Fibroblast of skin of back (primary cell): ENCODE data around the gene USP4.
"Not testable (repeated sequence)": the region's sequence is repeated elsewhere in the genome, so short reads cannot be mapped to it uniquely, and the experiment has no call there.

Experiments
- DNase-seq: peaks from one replicate; pipeline ENCODE4 v3.0.0-alpha.2; 2013

USP4 gene

DNA sequence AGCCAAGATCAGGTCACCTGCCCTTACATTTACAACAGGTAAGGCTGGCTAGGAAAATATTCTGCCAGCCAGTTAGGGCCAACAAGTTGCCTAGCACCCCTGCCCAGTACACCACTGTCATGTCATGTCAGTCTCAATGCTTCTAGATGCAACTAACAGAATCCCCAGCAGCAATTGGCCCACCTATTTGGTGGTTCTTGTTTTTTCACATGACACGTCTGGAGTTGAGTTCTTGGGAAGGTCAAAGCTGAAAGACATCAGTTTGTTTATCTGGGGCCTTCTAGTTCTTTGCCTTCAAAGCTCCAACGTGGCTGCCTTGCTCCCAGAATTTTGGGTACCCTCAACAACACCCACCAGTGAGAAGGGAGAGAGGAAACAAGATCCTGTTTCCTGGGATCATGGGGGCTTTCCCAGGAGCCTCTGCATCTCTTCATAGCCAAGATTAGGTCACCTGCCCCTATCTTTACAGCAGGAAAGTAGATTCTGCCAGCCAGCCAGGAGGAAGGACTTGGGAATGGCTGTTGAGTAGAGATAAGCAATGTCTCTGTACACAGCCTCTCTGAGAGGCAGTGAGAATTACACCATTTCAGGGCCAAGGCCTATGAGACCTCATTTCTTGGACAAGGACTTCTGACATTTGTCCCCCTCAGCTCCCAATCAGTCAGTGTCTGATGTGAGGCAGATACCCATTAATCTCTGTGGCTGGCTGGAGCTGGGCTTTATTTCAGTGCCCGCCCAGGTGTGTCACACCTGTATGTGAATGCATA lies 9.7 kb upstream of the USP4 start:
- DNase-seq: no peak

DNA sequence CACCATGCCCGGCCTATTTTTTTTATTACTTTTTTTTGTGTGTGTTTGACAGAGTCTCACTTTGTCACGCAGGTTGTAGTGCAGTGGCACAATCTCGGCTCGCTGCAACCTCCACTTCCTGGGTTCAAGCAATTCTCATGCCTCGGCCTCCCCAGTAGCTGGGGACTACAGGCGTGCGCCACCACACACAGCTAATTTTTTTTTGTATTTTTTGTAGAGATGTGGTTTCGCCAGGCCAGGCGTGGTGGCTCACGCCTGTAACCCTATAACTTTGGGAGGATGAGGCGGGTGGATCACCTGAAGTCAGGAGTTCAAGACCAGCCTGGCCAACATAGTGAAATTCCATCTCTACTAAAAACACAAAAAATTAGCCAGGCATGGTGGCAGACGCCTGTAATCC lies 8.5 kb upstream of the USP4 start:
- not testable (repeated sequence) for DNase-seq

DNA sequence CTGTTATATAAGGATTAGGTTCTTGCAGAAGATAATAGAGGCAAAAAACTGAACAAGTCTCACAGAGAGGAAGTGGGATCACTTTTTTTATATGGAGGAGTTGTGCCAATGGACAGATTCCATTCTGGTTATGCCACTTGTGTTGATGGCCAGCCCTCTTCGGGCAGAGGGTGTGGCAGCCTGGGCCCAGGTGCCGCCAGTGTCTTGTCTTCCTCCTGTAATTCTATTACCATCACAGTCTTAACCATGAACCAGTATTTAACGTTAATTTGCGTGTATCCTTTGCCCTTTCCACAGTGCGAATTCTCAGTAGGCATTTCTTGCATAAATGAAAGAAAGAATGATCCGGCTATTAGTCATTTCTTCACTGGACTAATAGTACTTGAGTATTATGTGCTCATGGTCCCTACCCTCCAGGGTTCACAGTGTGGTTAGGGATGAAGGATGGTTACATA lies 7.0 kb upstream of the USP4 start:
- peak; percentile 45 for DNase-seq

DNA sequence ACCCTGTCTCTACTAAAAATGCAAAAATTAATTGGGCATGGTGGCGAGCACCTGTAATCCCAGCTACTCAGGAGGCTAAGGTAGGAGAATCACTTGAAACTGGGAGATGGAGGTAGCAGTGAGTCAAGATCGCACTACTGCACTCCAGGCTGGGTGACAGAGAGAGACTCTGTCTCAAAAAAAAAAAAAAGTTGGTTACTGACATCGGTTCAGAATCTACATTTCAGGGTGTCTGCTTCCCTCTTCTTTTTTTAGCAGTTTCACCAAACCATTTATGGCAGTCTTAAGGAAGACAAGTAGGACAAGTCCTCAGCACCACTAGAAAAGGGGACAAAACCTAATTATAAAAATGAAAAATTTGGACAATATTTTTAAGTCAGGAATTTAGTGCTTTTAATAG lies 3.3 kb upstream of the USP4 start:
- no peak for DNase-seq

DNA sequence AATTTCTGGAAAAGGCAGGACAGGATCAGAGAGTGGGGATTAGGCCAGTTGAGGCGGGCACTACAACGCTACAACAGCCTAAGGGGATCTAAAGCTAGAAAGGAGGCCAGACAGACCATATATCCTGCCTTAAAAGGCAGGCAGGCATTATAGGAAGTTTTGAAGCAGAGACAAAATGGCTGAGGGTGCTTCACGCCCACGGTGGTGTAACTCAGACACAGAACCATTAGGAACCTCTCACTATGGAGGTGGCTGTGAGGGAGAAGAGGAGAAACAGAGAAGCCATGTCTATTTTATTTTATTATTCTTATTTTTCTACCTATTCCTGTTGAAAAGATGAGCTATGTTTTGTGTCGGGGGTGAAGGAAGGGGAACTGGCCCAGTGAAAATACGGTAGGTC lies 2.1 kb upstream of the USP4 start:
- no peak for DNase-seq

DNA sequence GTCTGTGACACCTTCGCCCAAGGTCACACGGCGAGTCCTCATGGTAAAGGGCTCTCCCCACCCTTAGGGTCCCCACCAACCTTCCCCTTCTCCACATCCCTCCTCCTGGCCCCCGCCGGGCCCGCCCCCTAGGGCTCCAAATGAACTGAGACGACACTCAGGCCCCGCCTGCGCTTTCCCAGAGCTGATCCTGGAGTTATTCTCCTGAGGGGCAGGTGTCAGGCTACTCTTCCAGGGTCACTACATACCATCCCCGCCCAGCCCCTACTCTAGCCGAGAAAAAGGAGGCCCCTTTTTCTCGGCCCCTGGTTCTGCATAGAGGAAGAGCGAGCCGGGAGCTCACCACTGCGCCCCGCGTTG lies 292 bp downstream of the USP4 start:
- no peak for DNase-seq

DNA sequence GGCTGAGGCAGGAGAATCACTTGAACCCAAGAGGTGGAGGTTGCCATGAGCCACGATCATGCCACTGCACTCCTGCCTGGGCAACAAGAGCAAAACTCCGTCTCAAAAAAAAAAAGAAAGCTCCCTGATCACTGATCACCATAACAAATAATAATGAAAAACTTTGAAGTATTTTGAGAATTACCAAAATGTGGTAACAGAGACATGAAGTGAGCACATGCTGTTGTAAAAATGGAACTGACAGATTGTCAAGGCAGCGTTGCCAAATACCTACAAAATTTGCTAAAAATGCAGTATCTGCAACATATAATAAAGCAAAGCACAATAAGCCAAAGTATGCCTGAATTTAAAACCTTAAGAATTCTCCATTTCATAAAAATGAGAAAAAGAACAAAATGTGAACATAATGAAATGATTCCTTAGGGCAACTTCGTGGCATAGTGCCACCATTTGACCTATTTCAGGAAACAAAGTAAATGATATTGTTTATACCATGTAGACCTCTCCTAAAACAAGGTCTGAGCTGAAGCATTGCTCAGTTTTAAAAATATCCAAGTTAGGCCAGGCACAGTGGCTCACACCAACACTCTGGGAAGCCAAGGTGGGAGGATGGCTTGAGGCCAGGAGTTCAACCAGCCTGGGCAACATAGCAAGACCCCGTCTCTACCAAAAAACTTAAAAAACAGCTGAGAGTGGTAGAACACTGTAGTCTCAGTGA lies 5.8 kb downstream of the USP4 start:
- no peak for DNase-seq

DNA sequence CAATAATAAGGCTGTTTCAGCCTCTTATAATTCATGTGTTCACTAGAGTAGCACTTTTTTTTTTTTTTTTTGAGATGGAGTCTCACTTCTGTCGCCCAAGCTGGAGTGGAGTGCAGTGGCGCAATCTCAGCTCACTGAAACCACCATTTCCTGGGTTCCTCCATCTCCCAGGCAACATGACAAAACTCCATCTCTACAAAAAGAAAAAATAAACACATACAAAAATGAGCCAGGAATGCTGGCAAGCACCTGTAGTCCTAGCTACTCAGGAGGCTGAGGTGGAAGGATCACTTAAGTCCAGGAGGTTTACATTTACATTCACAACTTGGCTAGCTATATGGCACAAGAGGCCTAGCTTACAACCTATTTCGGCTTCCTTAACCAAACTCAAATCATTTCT lies 6.8 kb downstream of the USP4 start:
- no peak for DNase-seq

DNA sequence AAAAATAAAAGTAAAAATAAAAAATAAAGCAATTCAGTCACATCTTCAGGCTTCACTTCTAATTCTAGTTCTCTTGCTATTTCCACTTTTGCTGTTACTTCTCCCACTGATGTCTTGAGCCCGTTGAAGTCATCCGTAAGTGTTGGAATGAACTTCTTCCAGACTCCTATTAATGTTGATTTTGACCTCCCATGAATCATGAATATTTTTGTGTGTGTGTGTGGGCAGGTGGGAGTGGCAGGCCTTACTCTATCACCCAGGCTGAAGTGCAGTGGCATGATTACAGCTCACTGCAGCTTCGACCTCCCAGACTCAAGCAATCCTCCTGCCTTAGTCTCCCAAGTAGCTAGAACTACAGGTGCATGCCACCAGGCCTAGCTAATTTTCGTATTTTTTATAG lies 10.7 kb downstream of the USP4 start:
- no peak for DNase-seq

DNA sequence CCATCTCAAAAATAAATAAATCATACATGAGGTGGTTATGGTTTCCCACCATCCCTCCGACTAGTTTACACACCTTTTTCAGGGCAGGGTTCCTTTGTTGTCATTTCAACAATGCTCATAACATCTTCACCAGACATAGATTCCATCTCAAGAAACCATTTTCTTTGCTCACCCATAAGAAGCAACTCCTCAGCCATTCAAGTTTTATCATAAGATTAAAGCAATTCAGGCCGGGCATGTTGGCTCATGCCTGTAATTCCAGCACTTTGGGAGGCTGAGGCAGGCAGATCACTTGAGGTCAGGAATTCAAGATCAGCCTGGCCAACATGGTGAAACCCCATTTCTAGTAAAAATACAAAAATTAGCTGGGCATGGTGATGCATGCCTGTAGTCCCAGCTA lies 11.5 kb downstream of the USP4 start:
- not testable (repeated sequence) for DNase-seq

DNA sequence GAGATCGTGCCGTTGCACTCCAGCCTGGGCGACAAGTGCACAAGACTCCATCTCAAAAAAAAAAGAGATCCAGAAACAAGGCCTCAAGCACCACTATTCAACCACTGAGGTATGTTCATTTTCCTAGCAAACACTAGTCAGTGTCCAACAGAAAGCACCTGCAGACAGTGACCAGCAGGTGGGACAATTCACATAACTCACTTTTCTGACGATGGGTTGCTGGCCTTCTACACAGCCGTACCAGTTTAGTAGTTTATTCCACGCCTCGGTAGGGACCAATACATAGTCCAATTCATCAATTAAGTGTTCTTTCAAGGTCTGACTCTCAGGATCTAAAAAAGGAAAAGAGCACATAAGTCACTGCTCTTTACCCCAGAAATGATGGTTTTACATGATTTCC lies 12.4 kb downstream of the USP4 start:
- DNase-seq: no peak

DNA sequence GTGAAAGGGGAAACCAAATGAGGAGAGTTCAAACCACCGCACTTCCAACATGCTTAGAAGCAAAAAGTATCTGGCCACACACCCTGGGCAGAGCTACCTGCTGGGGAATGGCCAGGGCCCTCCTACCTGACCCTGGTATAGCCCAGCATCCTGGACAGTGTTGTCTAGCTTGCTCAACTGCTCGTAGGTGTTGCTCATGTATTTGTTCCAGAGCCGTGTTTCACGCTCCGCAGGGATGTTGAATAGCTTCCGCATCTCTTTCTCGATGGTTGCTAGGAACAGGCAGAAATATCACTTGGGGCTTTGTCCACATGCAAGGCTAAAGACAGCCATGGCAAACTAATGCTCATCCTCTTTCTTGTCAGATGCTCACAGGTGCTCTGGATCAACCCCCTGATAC lies 15.1 kb downstream of the USP4 start:
- no peak for DNase-seq

DNA sequence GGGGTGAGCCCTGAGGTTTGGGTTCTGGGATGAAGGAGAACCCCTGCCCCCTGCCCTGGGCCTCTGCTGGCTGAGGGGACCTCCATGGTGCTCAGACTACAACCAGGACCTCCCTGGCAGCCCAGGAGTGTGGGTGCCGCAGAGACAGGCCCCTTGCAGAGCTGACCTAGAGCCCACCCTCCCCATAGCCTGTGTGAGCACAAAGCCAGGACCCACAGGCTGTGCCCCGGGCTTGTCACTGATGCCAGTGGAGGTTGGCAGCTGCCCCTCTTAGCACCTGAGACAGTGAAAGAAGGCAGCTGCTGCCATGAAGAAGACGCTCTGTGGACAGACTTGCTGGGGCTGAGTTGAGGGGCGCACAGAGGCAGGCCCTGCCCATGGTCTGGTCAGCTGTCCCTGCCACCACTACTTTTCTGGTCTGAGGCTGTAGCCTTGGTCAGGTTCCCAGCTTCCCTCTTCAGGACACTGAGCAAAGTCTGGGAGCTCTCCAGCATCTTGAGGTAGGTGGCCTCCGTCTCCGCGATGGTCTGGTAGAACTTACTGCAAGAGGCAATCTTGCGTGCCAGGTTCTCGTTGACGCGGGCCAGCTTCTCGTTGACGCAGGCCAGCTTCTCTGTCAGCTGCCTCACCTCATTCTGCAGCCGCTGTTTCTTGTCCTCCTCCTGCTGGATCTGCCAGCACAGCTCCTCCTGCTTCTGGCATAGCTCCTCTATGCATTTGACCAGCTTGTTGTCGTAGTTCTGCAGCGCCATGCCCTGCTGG lies 23.0 kb downstream of the USP4 start:
- DNase-seq: no peak

DNA sequence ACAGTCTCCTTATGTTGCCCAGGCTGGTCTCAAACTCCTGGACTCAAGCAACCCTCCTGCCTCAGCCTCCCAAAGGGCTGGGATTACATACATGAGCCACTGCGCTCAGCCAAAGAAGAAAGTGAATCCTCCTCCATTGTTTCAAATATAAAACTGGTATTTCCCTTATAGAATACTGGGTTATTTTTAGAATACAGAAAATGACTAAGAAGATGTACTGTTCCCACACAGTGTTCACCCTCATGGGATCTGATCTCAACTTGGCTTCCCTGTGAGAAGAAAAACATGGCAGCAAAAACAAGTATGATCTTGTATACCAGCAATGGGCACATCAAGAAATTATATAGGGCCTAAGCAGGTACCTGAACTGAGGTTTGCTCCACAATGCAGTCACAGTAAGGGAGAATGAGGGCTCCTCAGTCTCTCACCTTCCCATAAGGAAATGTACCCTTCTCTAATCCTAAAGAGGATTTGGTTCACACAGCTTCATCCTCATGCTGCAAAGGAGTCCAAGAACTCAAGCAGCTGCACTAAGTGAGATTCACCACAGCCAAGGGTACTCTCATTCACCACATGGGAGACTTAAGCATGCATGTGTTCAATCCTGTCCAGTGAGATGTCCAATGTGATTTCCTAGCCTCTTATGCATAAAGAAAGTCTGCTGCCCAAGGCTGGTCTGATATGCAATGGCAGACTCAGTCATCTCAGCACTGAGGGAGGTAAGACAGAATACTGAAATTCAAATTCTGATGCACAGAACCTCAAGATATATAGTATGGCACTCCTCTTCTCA lies 25.8 kb downstream of the USP4 start:
- DNase-seq: peak; percentile 72

DNA sequence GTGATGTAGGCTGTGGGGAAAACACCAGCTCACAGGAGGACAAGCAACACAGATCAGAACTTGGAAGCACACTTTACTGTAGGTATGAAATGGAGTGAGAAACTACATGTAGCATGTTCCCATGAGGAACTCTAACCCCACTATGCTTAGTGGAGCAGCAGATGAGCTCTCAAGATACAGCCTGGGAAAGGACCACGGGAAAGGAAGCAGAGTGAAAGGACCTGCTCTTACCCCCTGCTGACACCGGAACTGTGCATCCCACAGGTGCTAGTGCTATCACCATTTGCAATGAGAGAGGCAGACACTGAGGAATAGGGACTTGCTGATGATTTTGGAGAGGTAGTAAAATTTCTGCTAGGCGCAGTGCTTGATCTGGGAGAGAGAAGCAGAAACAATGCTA lies 28.6 kb downstream of the USP4 start:
- DNase-seq: no peak

DNA sequence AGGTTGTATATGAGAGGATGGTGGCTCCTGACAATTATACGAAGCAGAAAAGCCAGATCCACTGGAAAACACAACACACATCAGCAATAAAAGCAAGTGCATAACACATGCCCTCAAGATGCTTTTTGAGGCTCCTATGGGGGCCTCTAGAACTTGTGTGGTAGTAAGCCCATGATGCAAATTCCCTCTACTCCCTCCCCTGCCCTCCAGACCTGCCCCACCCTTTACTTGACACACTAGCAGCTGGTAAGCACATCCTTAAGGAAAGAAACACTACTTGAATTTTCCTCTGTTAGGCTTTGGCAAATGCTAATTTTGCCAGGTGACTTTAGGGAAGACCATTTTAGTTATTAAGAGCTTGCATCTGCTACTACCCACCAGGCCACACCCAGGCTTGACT lies 29.2 kb downstream of the USP4 start:
- no peak for DNase-seq

DNA sequence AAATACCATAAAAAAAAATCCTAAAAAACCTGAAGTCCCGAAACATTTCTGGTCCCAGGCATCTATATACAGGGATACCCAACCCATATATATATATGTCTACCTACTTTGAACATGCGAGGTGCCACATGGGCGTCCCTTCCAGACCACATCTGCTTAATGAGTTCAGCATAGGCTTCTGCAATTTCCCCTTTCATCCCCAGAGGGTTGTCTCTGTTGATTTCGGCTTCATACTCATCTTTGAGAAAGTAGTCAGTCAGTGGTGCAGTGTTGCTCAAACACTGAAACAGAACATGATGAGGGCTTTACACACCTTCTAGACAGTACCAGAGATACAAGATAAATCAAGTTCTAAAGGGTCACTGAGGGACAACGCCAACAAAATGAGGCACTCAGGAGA lies 34.2 kb downstream of the USP4 start:
- DNase-seq: no peak

DNA sequence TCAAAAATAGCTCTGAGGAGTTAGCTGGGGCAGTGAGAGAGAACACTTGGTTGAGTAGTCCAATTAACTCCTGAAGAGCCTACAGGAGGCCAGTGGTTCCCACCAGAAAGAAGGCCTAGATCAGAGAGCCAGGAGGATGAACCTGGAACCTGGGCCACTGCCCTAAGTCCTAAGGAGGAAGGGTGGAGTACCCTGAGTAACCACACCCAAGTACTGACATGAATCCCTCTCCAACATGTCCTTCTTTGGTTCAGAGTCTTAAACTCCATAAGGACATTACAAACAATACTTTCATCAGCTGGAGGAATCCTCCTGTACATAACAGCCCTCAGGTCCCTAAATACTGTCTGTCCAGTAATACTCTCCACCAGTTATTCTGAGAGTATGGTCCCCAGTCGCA lies 37.2 kb downstream of the USP4 start:
- no peak for DNase-seq

DNA sequence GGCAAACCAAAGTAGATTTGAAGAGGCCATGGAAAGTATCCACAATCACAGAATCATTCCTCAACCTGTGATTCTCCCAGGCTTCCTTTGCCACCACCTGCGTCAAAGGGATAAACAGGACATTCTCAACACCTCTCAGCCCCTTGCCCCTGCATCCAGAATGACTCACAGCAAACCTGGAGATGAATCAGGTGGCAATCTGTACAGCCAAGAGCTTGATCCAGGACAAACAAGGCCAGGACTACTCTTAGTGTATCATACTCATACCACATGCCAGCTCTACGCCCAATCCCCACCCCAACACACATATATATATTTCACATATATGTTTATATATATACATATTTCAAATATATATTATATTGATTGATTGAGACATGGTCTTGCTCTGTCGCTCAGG lies 39.3 kb downstream of the USP4 start:
- DNase-seq: no peak

DNA sequence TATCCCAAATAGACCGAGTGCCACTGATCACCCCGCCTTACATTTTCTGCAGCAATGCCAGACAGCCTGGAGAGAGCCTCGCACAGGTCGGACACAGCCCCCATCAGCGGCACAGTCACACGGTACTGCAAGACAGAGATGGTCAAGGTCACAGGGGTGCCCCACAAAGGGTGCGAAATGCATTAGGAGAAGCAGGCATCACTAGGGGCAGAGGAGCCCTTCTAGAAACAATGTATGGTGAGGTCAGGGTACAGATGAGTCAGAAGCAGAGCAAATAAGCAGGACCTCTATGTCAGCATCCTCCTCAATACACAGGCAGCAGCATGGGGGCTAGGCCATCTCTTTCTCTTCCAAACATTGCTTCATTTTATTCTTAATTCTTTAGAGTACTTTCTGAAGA lies 41.3 kb downstream of the USP4 start:
- no peak for DNase-seq

DNA sequence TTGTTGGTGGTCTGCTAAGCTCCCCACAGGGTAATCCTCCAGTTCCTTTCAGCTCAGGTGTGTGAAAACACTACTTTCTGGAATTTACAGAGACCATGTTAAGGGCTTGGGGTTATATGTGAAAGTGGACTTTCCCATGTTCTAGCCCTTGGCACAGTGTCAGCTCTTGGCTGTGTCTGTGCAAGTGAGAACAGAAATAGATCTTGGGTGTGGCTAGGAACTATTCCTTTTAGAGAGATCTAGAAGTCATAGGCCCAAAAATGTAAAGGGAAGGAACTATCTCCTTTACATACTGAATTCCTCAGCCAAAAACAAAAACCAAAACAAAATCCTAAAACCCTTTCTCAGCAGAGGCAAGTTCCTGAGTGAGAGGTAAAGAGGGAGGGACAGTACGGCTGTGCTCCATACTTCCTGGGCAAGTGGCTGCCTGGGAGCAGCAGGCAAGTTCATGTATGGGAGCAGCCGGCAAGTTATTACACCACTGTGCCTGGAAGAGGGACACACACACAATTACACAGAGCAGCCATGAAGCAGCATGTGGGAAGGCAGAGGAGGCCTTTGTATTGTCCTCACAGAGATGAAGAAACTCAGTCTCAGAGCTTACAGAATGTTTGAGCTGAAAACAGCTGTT lies 43.0 kb downstream of the USP4 start:
- DNase-seq: peak; percentile 29

DNA sequence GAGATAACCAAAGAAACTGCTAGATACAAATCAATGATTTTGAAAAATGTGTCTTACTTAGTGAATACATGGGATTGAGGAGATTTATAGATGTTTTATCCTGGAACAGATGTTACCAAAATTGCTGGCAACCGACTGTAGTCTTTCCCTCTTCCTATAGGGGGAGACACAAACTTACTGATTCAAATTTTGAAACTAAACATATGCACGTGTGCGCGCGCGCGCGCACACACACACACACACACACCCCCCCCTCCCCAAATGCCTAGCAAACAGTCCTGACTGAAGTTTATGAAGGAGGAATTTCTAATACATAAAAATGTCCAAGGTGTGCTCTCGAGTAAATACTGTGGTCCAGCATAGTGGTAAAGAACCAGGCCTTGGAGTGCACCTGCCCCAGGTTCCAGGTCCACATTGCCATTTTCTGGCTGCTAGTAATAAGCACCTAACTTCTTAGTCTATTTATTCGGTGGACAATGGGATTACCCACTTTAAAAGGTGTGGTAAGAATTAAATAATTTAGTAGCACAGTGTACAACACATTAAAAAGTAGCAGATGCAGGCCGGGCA lies 44.3 kb downstream of the USP4 start:
- DNase-seq: peak; percentile 49
